T47D (cell line): Measurements from ENCODE around the gene SLC1A1.

Source experiments
- DNase-seq, 2 experiments: peaks; one replicate each; pipeline versions ENCODE4 v3.0.0 to v3.0.0-alpha.2; 2011 to 2012; ENCODE audit warnings: low read depth in 1 of 2, low spot score in 1 of 2
- JUND ChIP-seq: IDR thresholded peaks from 2 replicates; pipeline ENCODE4 v1.6.1; 2012; ENCODE audit warnings: low read depth
- in situ Hi-C: cut with HindIII; loops from 2 replicates; pipeline ENCODE4 v1.10.0; 2016; ENCODE audit warnings: low sequenced_read_pairs, low pct_unique_long_range_greater_than_20kb

SLC1A1 gene

GRCh38 chr9:4494332-4494731 lies 4.1 kb downstream of the SLC1A1 start:
- no peak for TF ChIP-seq JUND
- no peak for DNase-seq
- in situ Hi-C loops, result no loop called here

- no peak for TF ChIP-seq JUND
- no peak for DNase-seq
- in situ Hi-C loops, result no loop called here
Observed at GRCh38 chr9:4494806-4495205, 4.5 kb downstream of the SLC1A1 start.

GRCh38 chr9:4495537-4495936 lies 5.3 kb downstream of the SLC1A1 start:
- TF ChIP-seq JUND, result no peak
- DNase-seq, result no peak
- in situ Hi-C loops, result no loop called here

- no peak for TF ChIP-seq JUND
- in situ Hi-C loops, result no loop called here
- DNase-seq, result no peak
Observed at GRCh38 chr9:4496497-4496896, 6.2 kb downstream of the SLC1A1 start.

GRCh38 chr9:4497395-4497794 lies 7.1 kb downstream of the SLC1A1 start:
- in situ Hi-C loops, result no loop called here
- no peak for TF ChIP-seq JUND
- DNase-seq, result no peak

GRCh38 chr9:4497855-4498254 lies 7.6 kb downstream of the SLC1A1 start:
- in situ Hi-C loops, result no loop called here
- no peak for DNase-seq
- no peak for TF ChIP-seq JUND

GRCh38 chr9:4499917-4500316 lies 9.6 kb downstream of the SLC1A1 start:
- TF ChIP-seq JUND, result no peak
- no peak for DNase-seq
- in situ Hi-C loops, result no loop called here

GRCh38 chr9:4501147-4501507 lies 10.9 kb downstream of the SLC1A1 start:
- in situ Hi-C loops, result no loop called here
- DNase-seq, result no peak
- TF ChIP-seq JUND, result no peak

- in situ Hi-C loops, result no loop called here
- no peak for DNase-seq
- TF ChIP-seq JUND, result no peak
Observed at GRCh38 chr9:4502444-4502843, 12.2 kb downstream of the SLC1A1 start.

- no peak for TF ChIP-seq JUND
- no peak for DNase-seq
- in situ Hi-C loops, result no loop called here
Observed at GRCh38 chr9:4503103-4503502, 12.8 kb downstream of the SLC1A1 start.

- no peak for DNase-seq
- in situ Hi-C loops, result no loop called here
- no peak for TF ChIP-seq JUND
Observed at GRCh38 chr9:4504250-4504649, 14.0 kb downstream of the SLC1A1 start.

- in situ Hi-C loops, result no loop called here
- DNase-seq, result no peak
- no peak for TF ChIP-seq JUND
Observed at GRCh38 chr9:4506490-4506889, 16.2 kb downstream of the SLC1A1 start.

GRCh38 chr9:4507306-4508130 lies 17.2 kb downstream of the SLC1A1 start:
- TF ChIP-seq JUND, result no peak
- in situ Hi-C loops, result no loop called here
- DNase-seq, result peak in 1 of 2 experiments; percentile 55
